Calu3 (cell line): ENCODE measurements around the gene SRI. TPM values are rescaled to one million over a fixed set of nuclear protein-coding genes. Genes with fewer than 3 reads are reported as not detected.

Experiments
- BruUV-seq: library from RNA; stranded (reverse); fragments of 400-500 nt; replicated peaks from 2 replicates; lab custom pipeline; 2021; lab: Mats Ljungman, UMichigan
- CTCF ChIA-PET: fragments of 300-600 bp; sonication (Branson Sonifier 250); formaldehyde crosslinking; loops from one replicate; lab custom pipeline; 2022; ENCODE audit warnings: antibody characterized with exemption; lab: Charles Lee
- DNase-seq: peaks from one replicate; pipeline ENCODE4 v3.0.0; 2022
- H3K27ac Mint-ChIP-seq: one replicate; pipeline ENCODE4 v1.8.0; 2022; ENCODE audit warnings: mixed read lengths; ENCODE audit not compliant: unreplicated experiment
- H3K27me3 Mint-ChIP-seq: one replicate; pipeline ENCODE4 v1.8.0; 2022; ENCODE audit warnings: mixed read lengths; ENCODE audit not compliant: unreplicated experiment
- H3K36me3 Mint-ChIP-seq: one replicate; pipeline ENCODE4 v1.8.0; 2022; ENCODE audit warnings: mild to moderate bottlenecking, moderate library complexity, mixed read lengths; ENCODE audit not compliant: insufficient read depth, unreplicated experiment
- H3K4me1 Mint-ChIP-seq: one replicate; pipeline ENCODE4 v1.8.0; 2022; ENCODE audit warnings: mild to moderate bottlenecking, low read depth, mixed read lengths; ENCODE audit not compliant: unreplicated experiment
- H3K4me3 Mint-ChIP-seq: one replicate; pipeline ENCODE4 v1.8.0; 2022; ENCODE audit warnings: mild to moderate bottlenecking, low read depth, moderate library complexity, mixed read lengths; ENCODE audit not compliant: unreplicated experiment
- H3K9me3 Mint-ChIP-seq: one replicate; pipeline ENCODE4 v1.8.0; 2022; ENCODE audit warnings: low read depth, mixed read lengths; ENCODE audit not compliant: unreplicated experiment
- CTCF ChIP-seq: fragments of 200-600 bp; IDR thresholded peaks from one replicate; pipeline ENCODE4 v1.8.0; 2022; ENCODE audit warnings: antibody characterized with exemption; ENCODE audit not compliant: unreplicated experiment
- intact Hi-C: fragments of 100-400 bp; cut with micrococcal nuclease; formaldehyde crosslinking; loops from one replicate; pipeline ENCODE4 v1.10.0; 2022; ENCODE audit not compliant: unreplicated experiment
- total RNA-seq: library from RNA; stranded (reverse); gene quantifications from 2 replicates; pipeline ENCODE4 v1.2.3, GENCODE V29; 2022

The SRI gene
- total RNA-seq, 1 experiment from 2014 or later = 173 TPM

GRCh38 chr7:88208521-88208920, 11.3 kb downstream of the SRI start:
- H3K4me1 Mint-ChIP-seq = no peaks in the 10 kb centered on the region
- no TSS peak for BruUV-seq
- H3K4me3 Mint-ChIP-seq = no peak overlapping the region
- CTCF ChIA-PET = no interaction called here
- H3K9me3 Mint-ChIP-seq = no peaks in the 10 kb centered on the region
- H3K36me3 Mint-ChIP-seq = peaks cover 10% of the 10 kb centered on the region
- H3K27ac Mint-ChIP-seq = no peak overlapping the region
- no peak for TF ChIP-seq CTCF
- no peak for DNase-seq
- intact Hi-C loops = no loop called here
- H3K27me3 Mint-ChIP-seq = no peaks in the 10 kb centered on the region

GRCh38 chr7:88206254-88206653, 13.6 kb downstream of the SRI start:
- H3K4me1 Mint-ChIP-seq = no peaks in the 10 kb centered on the region
- H3K36me3 Mint-ChIP-seq = peaks cover 12% of the 10 kb centered on the region
- TF ChIP-seq CTCF = no peak
- H3K27ac Mint-ChIP-seq = no peak overlapping the region
- intact Hi-C loops = no loop called here
- BruUV-seq = no TSS peak
- DNase-seq = no peak
- CTCF ChIA-PET = no interaction called here
- H3K9me3 Mint-ChIP-seq = no peaks in the 10 kb centered on the region
- no peak overlapping the region for H3K4me3 Mint-ChIP-seq
- no peaks in the 10 kb centered on the region for H3K27me3 Mint-ChIP-seq

- Mint-ChIP-seq H3K9me3 (no peaks in the 10 kb centered on the region), H3K27me3 (no peaks in the 10 kb centered on the region), H3K36me3 (peaks cover 21% of the 10 kb centered on the region), H3K4me1 (no peaks in the 10 kb centered on the region), H3K4me3 (no peak overlapping the region), H3K27ac (no peak overlapping the region)
- CTCF ChIA-PET = no interaction called here
- intact Hi-C loops = no loop called here
- no TSS peak for BruUV-seq
- no peak for DNase-seq
- no peak for TF ChIP-seq CTCF
Observed at GRCh38 chr7:88205179-88205578, 14.7 kb downstream of the SRI start.

GRCh38 chr7:88204525-88205110, 15.2 kb downstream of the SRI start:
- BruUV-seq = no TSS peak
- TF ChIP-seq CTCF = no peak
- H3K36me3 Mint-ChIP-seq = peaks cover 18% of the 10 kb centered on the region
- DNase-seq = no peak
- no peak overlapping the region for H3K4me3 Mint-ChIP-seq
- H3K4me1 Mint-ChIP-seq = no peaks in the 10 kb centered on the region
- CTCF ChIA-PET = no interaction called here
- no peak overlapping the region for H3K27ac Mint-ChIP-seq
- no peaks in the 10 kb centered on the region for H3K27me3 Mint-ChIP-seq
- intact Hi-C loops = no loop called here
- no peaks in the 10 kb centered on the region for H3K9me3 Mint-ChIP-seq
